PC-9 (cell line): Measurements from ENCODE around the gene REXO4. TPM values are rescaled to one million over a fixed set of nuclear protein-coding genes. Genes with fewer than 3 reads are reported as not detected.

Experiments used
- BruUV-seq: library from RNA; stranded (reverse); fragments of 400-500 nt; replicated peaks from 2 replicates; lab custom pipeline; 2021; lab: Mats Ljungman, UMichigan
- CTCF ChIA-PET: fragments of 300-600 bp; sonication (Branson Sonifier 250); formaldehyde crosslinking; loops from one replicate; lab custom pipeline; 2022; ENCODE audit warnings: antibody characterized with exemption; lab: Charles Lee
- POLR2A ChIA-PET: fragments of 300-600 bp; sonication (Branson Sonifier 250); formaldehyde crosslinking; loops from one replicate; lab custom pipeline; 2022; ENCODE audit warnings: antibody characterized with exemption; ENCODE audit not compliant: unreplicated experiment; lab: Charles Lee
- DNase-seq, 2 experiments: peaks; one replicate each; pipeline versions ENCODE4 v3.0.0 to v3.0.0-alpha.2; 2015 to 2022; ENCODE audit warnings: mixed read lengths in 1 of 2
- H2AFZ ChIP-seq: fragments of 200-600 bp; sonication (generic); 2 replicates; pipeline ENCODE4 v1.8.1; 2017; ENCODE audit warnings: antibody characterized with exemption
- H3F3A ChIP-seq: fragments of 200-600 bp; sonication (generic); 2 replicates; pipeline ENCODE4 v1.8.1; 2017; ENCODE audit warnings: antibody characterized with exemption, mild to moderate bottlenecking, low read depth; ENCODE audit not compliant: insufficient read depth
- H3K27ac ChIP-seq: fragments of 200-600 bp; sonication (generic); 2 replicates; pipeline ENCODE4 v1.6.1; 2016; ENCODE audit warnings: mixed run types
- H3K27me3 ChIP-seq: fragments of 200-600 bp; sonication (generic); 2 replicates; pipeline ENCODE4 v1.6.1; 2016; ENCODE audit warnings: low read depth, mixed run types; ENCODE audit not compliant: insufficient read depth
- H3K36me3 ChIP-seq: fragments of 200-600 bp; sonication (generic); 2 replicates; pipeline ENCODE4 v1.6.1; 2016; ENCODE audit warnings: low read depth, mixed run types
- H3K4me1 ChIP-seq: fragments of 200-600 bp; sonication (generic); replicated peaks from 2 replicates; pipeline ENCODE4 v1.6.1; 2016; ENCODE audit warnings: mixed run types; ENCODE audit not compliant: insufficient read depth
- H3K4me2 ChIP-seq: fragments of 200-600 bp; sonication (generic); 2 replicates; pipeline ENCODE4 v1.6.1; 2017; ENCODE audit warnings: mixed run types
- H3K4me3 ChIP-seq: fragments of 200-600 bp; sonication (generic); 2 replicates; pipeline ENCODE4 v1.6.1; 2016; ENCODE audit warnings: mixed run types
- H3K79me2 ChIP-seq: fragments of 200-600 bp; sonication (generic); 2 replicates; pipeline ENCODE4 v1.6.1; 2017; ENCODE audit warnings: low read depth, mixed run types
- H3K9me2 ChIP-seq: fragments of 200-600 bp; sonication (generic); 2 replicates; pipeline ENCODE4 v1.8.1; 2017; ENCODE audit warnings: mild to moderate bottlenecking; ENCODE audit not compliant: insufficient read depth
- H3K9me3 ChIP-seq: fragments of 200-600 bp; sonication (generic); 2 replicates; pipeline ENCODE4 v1.8.1; 2016; ENCODE audit warnings: low read depth; ENCODE audit not compliant: insufficient read depth
- H4K20me1 ChIP-seq: fragments of 200-600 bp; sonication (generic); 2 replicates; pipeline ENCODE4 v1.8.1; 2017; ENCODE audit not compliant: insufficient read depth
- CTCF ChIP-seq: fragments of 200-600 bp; sonication (generic); conservative IDR thresholded peaks from 2 replicates; pipeline ENCODE4 v1.6.1; 2017; ENCODE audit warnings: mixed run types, antibody characterized with exemption, mild to moderate bottlenecking, moderate library complexity
- EZH2 ChIP-seq: fragments of 200-600 bp; sonication (generic); IDR thresholded peaks from 2 replicates; pipeline ENCODE4 v1.8.0; 2017; ENCODE audit warnings: antibody characterized with exemption, low read depth
- intact Hi-C: fragments of 100-400 bp; cut with micrococcal nuclease; formaldehyde crosslinking; loops from one replicate; pipeline ENCODE4 v1.10.0; 2022; ENCODE audit not compliant: unreplicated experiment
- total RNA-seq: library from RNA; stranded (reverse); gene quantifications from 2 replicates; pipeline ENCODE4 v1.2.3, GENCODE V29; 2021

Gene REXO4
- total RNA-seq, 1 experiment from 2014 or later, result 32.6 TPM

GRCh38 chr9:133402689-133403088 lies 15.1 kb downstream of the REXO4 start:
- POLR2A ChIA-PET, result no interaction called here
- peaks cover 5% of the 10 kb centered on the region; the same call in 1 of the 2 replicates for H3K36me3 ChIP-seq
- no peaks in the 10 kb centered on the region for H3K4me1 ChIP-seq
- no peaks in the 10 kb centered on the region for H3K79me2 ChIP-seq
- 0 out of 2 replicates have a peak, but pooled peaks cover 6% of the 10 kb centered on the region for H3K27me3 ChIP-seq
- intact Hi-C loops, result loop anchor here (5.0 kb wide), 1 partner anchor 65 kb away; the partner anchor contains the start of gene SURF6
- no peak overlapping the region for H3K27ac ChIP-seq
- no peaks in the 10 kb centered on the region for H3K9me2 ChIP-seq
- no peaks in the 10 kb centered on the region; the same call in 1 of the 2 replicates for H3F3A ChIP-seq
- H3K4me3 ChIP-seq, result no peak overlapping the region
- H4K20me1 ChIP-seq, result peaks cover 17% of the 10 kb centered on the region
- no peak for DNase-seq
- H3K9me3 ChIP-seq, result no peaks in the 10 kb centered on the region
- BruUV-seq, result no TSS peak
- H2AFZ ChIP-seq, result no peak overlapping the region
- CTCF ChIA-PET, result interaction anchor here (0.5 kb wide), 1 partner anchor 217 kb away, joined by 5 read pairs; no protein-coding TSS in a partner anchor
- no peak overlapping the region for H3K4me2 ChIP-seq
- no peak for TF ChIP-seq CTCF
- TF ChIP-seq EZH2, result no peak

GRCh38 chr9:133401588-133401987 lies 16.2 kb downstream of the REXO4 start:
- Histone ChIP-seq H3K4me2 (no peak overlapping the region), H4K20me1 (peaks cover 17% of the 10 kb centered on the region), H3K4me3 (no peak overlapping the region), H3K27ac (no peak overlapping the region), H3K9me2 (no peaks in the 10 kb centered on the region), H2AFZ (no peak overlapping the region), H3K79me2 (no peaks in the 10 kb centered on the region), H3F3A (no peaks in the 10 kb centered on the region; the same call in 1 of the 2 replicates), H3K36me3 (peaks cover 4% of the 10 kb centered on the region; the same call in 1 of the 2 replicates), H3K4me1 (no peaks in the 10 kb centered on the region), H3K27me3 (0 out of 2 replicates have a peak, but pooled peaks cover 15% of the 10 kb centered on the region), H3K9me3 (no peaks in the 10 kb centered on the region)
- DNase-seq, result no peak
- intact Hi-C loops, result loop anchor here (5.0 kb wide), 1 partner anchor 64 kb away; the partner anchor contains the start of gene SURF6
- no TSS peak for BruUV-seq
- ChIA-PET POLR2A (no interaction called here), CTCF (interaction anchor here (0.7 kb wide), 1 partner anchor 77 kb away, joined by 6 read pairs; no protein-coding TSS in a partner anchor)
- TF ChIP-seq EZH2, result no peak
- no peak for TF ChIP-seq CTCF

- peaks cover 24% of the 10 kb centered on the region for H3K27me3 ChIP-seq
- TF ChIP-seq CTCF (no peak), EZH2 (no peak)
- no TSS peak for BruUV-seq
- H3K36me3 ChIP-seq, result no peaks in the 10 kb centered on the region
- no peaks in the 10 kb centered on the region for H3K79me2 ChIP-seq
- no peaks in the 10 kb centered on the region for H3K9me3 ChIP-seq
- no peaks in the 10 kb centered on the region for H3K9me2 ChIP-seq
- no peak overlapping the region for H3K27ac ChIP-seq
- DNase-seq, result no peak
- intact Hi-C loops, result loop anchor here (5.0 kb wide), 1 partner anchor 63 kb away; the partner anchor contains the start of gene SURF6
- no peak overlapping the region for H3K4me2 ChIP-seq
- no peaks in the 10 kb centered on the region for H3K4me1 ChIP-seq
- ChIA-PET CTCF (no interaction called here), POLR2A (interaction anchor here (0.6 kb wide), 3 partner anchors 43 to 449 kb away, joined by 3 to 7 read pairs (median 3); no protein-coding TSS in a partner anchor)
- peaks cover 9% of the 10 kb centered on the region; the same call in 1 of the 2 replicates for H4K20me1 ChIP-seq
- no peak overlapping the region for H3K4me3 ChIP-seq
- H2AFZ ChIP-seq, result no peak overlapping the region
- H3F3A ChIP-seq, result no peaks in the 10 kb centered on the region
These were observed 17.5 kb downstream of the REXO4 start for GRCh38 chr9:133400292-133400691.
